ENCODE measurements around the gene RAB9A. TPM values are rescaled to one million over a fixed set of nuclear protein-coding genes. Genes with fewer than 3 reads are reported as not detected.

The RAB9A gene
- total RNA-seq, 1 experiment from 2014 or later = 25.8 TPM

GRCh38 chrX:13754765-13755164 is 65.8 kb downstream of the RAB9A start:
- H3K36me3 ChIP-seq (ENCODE audit: insufficient read depth, low read length, poor library complexity, severe bottlenecking) = peaks cover 22% of the 10 kb centered on the region
- BruUV-seq (replicated peaks) = no TSS peak
- no peaks in the 10 kb centered on the region for H3K27me3 ChIP-seq (replicated peaks; ENCODE audit: insufficient read depth, low read depth, low read length, poor library complexity)
- intact Hi-C loops (cut with micrococcal nuclease; ENCODE audit: unreplicated experiment) = no loop called here
- no peak overlapping the region for H3K4me3 ChIP-seq (ENCODE audit: low read depth, low read length, poor library complexity, severe bottlenecking)
- POLR2A ChIA-PET (ENCODE audit: low non-redundant PET) = no interaction called here
- no peak for DNase-seq (ENCODE audit: low spot score)
- CTCF ChIA-PET = no interaction called here
- no peak overlapping the region for H3K27ac ChIP-seq (ENCODE audit: low read depth, low read length, poor library complexity, severe bottlenecking)
- H3K4me1 ChIP-seq (ENCODE audit: insufficient read depth, low read length, poor library complexity, severe bottlenecking) = peaks cover 6% of the 10 kb centered on the region
- TF ChIP-seq CTCF (conservative IDR thresholded peaks at IDR 0.05; ENCODE audit: low read depth, low read length) (no peak), EZH2 (IDR thresholded peaks at IDR 0.05; ENCODE audit: borderline replicate concordance, low read depth, low read length, poor library complexity, severe bottlenecking) (no peak)
- H3K9me3 ChIP-seq (ENCODE audit: low read depth, low read length, poor library complexity, severe bottlenecking) = no peaks in the 10 kb centered on the region

DNA sequence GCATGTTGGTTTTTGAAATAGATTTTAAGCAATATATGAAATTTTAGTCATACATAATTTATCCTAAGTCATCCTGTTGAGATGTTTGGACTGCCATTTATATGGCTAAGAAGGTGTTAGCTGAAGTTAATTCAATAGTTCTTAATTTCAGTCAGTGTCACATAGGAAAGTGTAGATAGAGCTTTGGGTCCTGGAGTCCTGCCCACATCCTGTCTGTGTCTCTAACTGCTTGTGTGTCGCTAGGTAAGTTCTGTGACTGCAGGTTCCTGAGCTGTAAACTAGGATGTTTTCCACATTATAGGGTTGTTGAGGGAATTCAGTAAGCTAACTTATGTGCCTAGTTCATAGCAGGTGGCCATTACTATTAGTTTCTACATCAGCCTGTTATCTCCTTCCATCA is 66.3 kb downstream of the RAB9A start:
- Histone ChIP-seq H3K4me3 (ENCODE audit: low read depth, low read length, poor library complexity, severe bottlenecking) (no peak overlapping the region), H3K9me3 (ENCODE audit: low read depth, low read length, poor library complexity, severe bottlenecking) (no peaks in the 10 kb centered on the region), H3K27ac (ENCODE audit: low read depth, low read length, poor library complexity, severe bottlenecking) (no peak overlapping the region), H3K4me1 (ENCODE audit: insufficient read depth, low read length, poor library complexity, severe bottlenecking) (peaks cover 11% of the 10 kb centered on the region), H3K36me3 (ENCODE audit: insufficient read depth, low read length, poor library complexity, severe bottlenecking) (peaks cover 22% of the 10 kb centered on the region), H3K27me3 (replicated peaks; ENCODE audit: insufficient read depth, low read depth, low read length, poor library complexity) (no peaks in the 10 kb centered on the region)
- ChIA-PET CTCF (no interaction called here), POLR2A (ENCODE audit: low non-redundant PET) (no interaction called here)
- intact Hi-C loops (cut with micrococcal nuclease; ENCODE audit: unreplicated experiment) = no loop called here
- BruUV-seq (replicated peaks) = no TSS peak
- TF ChIP-seq CTCF (conservative IDR thresholded peaks at IDR 0.05; ENCODE audit: low read depth, low read length) = no peak
- TF ChIP-seq EZH2 (IDR thresholded peaks at IDR 0.05; ENCODE audit: borderline replicate concordance, low read depth, low read length, poor library complexity, severe bottlenecking) = no peak
- DNase-seq (ENCODE audit: low spot score) = no peak

- BruUV-seq (replicated peaks) = no TSS peak
- intact Hi-C loops (cut with micrococcal nuclease; ENCODE audit: unreplicated experiment) = no loop called here
- no peak for DNase-seq (ENCODE audit: low spot score)
- H3K4me3 ChIP-seq (ENCODE audit: low read depth, low read length, poor library complexity, severe bottlenecking) = no peak overlapping the region
- H3K9me3 ChIP-seq (ENCODE audit: low read depth, low read length, poor library complexity, severe bottlenecking) = no peaks in the 10 kb centered on the region
- TF ChIP-seq EZH2 (IDR thresholded peaks at IDR 0.05; ENCODE audit: borderline replicate concordance, low read depth, low read length, poor library complexity, severe bottlenecking) (no peak), CTCF (conservative IDR thresholded peaks at IDR 0.05; ENCODE audit: low read depth, low read length) (no peak)
- peaks cover 14% of the 10 kb centered on the region for H3K36me3 ChIP-seq (ENCODE audit: insufficient read depth, low read length, poor library complexity, severe bottlenecking)
- peaks cover 13% of the 10 kb centered on the region for H3K4me1 ChIP-seq (ENCODE audit: insufficient read depth, low read length, poor library complexity, severe bottlenecking)
- ChIA-PET POLR2A (ENCODE audit: low non-redundant PET) (no interaction called here), CTCF (no interaction called here)
- no peak overlapping the region for H3K27ac ChIP-seq (ENCODE audit: low read depth, low read length, poor library complexity, severe bottlenecking)
- no peaks in the 10 kb centered on the region for H3K27me3 ChIP-seq (replicated peaks; ENCODE audit: insufficient read depth, low read depth, low read length, poor library complexity)
Measured at GRCh38 chrX:13756381-13756780, 67.5 kb downstream of the RAB9A start.
